HL-60/S4 (cell line): ENCODE measurements around the gene WDR4.
"Not testable (repeated sequence)": the region's sequence is repeated elsewhere in the genome, so short reads cannot be mapped to it uniquely, and the experiment has no call there.

Source experiments
- in situ Hi-C: fragments of 300-500 bp; cut with MboI; formaldehyde crosslinking; loops from 2 replicates; pipeline ENCODE4 v1.14.3; 2022; ENCODE audit warnings: low sequenced_read_pairs

WDR4 gene

DNA sequence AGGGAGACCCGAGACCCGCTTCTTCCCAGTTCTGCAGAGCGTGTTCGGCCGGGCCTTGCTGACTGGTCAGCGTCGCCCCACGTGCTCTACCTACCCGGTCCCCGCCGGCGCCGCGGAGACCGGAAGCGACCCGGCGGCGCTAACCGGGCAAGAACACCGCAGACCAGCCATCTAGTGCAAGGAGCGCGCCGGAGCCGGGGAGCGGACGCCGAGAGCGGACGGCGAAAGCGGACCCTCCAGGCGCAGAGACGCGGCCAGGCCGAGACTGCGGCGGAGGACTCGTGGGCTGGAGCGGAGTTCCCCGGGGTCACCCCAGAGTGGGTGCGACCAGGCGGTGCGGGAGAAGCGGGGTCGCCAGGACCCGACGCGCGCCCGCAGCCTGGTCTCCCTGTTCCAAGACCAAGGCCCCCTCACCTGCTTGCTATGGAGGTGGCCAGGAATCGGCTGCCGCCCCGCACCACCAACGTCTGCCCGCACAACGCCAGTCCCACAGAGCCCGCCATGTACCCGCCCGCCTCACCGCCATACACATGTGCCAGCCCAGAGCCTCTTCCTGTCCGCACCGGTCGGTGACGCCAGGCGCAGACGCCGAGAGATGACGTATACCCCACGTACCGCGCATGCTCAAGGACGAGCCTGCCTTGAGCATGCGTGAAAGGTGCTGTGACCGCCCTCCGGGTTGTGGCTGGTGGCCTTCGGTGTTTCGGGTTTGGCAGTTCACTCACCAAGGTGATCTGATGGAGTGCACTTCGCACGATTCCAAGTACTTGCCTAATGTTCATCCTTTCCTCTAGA lies at the start of gene WDR4:
WDR4 (minus strand) TSS at position 547 of the 795 bp plus-strand sequence; CDS start at position 503, 44 bp downstream.
- in situ Hi-C loops, result no loop called here

- in situ Hi-C loops, result not testable (repeated sequence)
Observed at GRCh38 chr21:42927474-42928200, 48.3 kb upstream of the WDR4 start.

DNA sequence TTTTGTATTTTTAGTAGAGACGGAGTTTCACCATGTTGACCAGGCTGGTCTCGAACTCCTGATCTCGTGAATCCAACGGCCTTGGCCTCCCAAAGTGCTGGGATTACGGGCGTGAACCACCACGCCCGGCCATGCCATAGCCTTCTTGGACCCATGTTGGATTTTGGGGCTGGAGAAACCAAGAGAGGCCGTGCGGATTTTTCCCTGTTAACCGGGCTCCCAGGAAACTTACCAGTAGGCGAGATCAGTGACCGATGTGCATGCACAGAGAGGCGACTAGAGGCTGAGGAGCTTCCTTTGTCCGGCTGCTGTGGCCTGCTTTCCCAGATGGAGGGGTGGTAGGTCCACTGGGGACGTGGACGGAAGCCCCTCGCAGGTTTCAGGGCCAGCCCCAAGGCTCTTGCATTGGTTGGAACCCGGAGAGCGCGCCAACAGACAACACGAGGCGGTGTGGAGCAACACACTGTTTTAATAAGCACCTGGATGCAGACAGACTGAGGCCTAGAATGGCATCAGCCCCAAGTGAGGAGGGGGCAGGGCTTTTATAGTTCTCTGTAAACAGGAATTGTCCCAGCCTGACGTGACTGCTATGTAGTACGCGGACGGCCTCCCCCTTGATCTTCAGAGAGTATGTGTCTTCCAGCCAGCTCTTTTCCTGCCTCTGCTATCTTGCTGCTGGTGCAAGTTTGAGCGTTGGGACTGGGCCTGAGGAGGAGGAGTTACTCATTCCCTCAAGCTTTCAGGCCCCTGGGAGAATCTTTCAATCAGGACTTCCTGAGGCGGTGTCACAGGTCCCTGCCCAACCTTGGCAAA lies 46.0 kb upstream of the WDR4 start, which contains the start of gene ERVH48-1:
ERVH48-1 (minus strand) TSS at position 517 of the 813 bp plus-strand sequence. CDS start 6,624 bp downstream, outside the sequence.
- in situ Hi-C loops, result no loop called here

DNA sequence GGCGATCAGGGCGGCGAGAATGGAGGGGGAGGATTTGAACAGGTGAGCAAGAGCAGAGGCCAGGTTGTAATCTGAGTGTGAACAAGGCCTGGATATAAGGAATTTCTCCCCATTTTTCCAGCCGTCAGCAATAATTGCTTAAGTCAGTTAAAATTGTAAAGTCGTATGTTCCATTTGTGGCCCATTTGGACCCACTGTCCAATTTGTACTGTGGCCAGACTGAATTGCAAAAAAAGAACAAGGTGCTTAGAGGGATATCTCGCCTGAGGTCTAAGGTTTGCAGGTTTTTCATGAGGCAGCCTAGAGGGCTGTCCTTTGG lies 45.1 kb upstream of the WDR4 start:
- in situ Hi-C loops, result no loop called here

- in situ Hi-C loops, result no loop called here
Observed at GRCh38 chr21:42923553-42924432, 44.5 kb upstream of the WDR4 start.

DNA sequence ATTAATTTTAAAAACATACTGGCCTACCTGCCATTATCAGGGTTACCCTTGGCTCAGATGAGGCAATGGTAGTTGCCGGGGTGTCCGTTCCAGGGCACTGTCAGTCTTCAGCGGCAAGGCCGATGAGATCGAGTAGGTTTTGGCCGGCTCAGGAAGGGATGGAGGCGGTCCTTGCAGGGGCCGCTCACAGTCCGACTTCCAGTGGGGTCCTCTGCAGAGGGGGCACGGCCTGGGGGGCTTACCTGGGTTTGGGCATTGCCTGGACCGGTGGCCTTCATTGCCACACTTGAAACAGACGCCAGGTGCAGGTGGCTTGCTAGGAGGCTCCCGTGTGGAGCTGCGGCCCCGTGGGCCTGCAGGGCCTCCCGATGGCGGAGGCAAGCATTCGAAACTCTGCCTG lies 43.6 kb upstream of the WDR4 start:
- in situ Hi-C loops, result no loop called here

- in situ Hi-C loops, result no loop called here
Observed at GRCh38 chr21:42921927-42922326, 42.6 kb upstream of the WDR4 start.

DNA sequence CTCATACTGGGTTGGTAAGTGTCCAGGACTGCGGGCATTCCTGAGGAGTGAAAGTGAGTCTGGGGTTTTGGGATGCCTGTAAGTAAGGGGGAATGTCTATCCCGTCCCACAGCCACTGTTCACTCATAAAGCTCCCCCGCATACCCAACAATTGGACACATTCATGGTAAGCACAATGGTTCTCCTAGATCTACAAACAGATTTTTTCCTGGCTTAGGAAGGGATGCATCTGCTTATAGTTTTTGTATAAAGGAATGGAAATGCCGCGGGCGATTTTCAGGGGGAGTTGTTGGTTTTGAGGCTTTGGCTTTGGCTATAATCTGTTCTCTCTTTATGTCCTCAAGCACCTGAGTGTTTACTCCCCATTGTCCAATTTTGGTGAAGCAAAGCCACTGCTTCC lies 39.0 kb upstream of the WDR4 start:
- in situ Hi-C loops, result no loop called here

DNA sequence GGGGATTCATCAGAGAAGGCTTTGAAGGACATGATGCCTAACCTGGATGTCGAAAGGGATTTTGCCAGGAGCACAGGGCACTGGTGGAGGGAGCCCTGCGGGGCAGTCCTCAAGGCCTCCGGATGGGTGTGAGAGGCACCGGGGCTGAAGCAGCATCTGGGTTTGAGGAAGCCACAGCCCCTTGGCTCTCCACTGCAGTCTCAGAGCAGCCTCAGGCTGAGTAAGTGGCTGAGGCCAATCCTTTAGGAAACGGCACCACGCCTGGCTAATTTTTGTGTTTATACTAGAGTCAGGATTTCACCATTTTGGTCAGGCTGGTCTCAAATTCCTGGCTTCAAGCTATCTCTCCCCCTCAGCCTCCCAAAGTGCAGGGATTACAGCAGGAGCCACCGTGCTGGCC lies 34.1 kb upstream of the WDR4 start:
- in situ Hi-C loops, result no loop called here

GRCh38 chr21:42911920-42912319 lies 32.6 kb upstream of the WDR4 start:
- in situ Hi-C loops, result not testable (repeated sequence)

DNA sequence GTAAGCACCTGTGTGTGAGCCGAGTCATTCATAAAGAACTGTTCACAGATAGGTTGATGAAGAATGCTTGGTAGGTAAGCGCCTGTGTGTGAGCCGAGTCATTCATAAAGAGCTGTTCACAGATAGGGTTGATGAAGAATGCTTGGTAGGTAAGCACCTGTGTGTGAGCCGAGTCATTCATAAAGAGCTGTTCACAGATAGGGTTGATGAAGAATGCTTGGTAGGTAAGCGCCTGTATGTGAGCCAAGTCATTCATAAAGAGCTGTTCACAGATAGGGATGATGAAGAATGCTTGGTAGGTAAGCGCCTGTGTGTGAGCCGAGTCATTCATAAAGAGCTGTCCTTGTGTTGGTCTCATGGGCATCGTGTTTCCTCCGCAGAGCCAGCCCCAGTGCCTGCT lies 29.1 kb upstream of the WDR4 start:
- in situ Hi-C loops, result not testable (repeated sequence)

DNA sequence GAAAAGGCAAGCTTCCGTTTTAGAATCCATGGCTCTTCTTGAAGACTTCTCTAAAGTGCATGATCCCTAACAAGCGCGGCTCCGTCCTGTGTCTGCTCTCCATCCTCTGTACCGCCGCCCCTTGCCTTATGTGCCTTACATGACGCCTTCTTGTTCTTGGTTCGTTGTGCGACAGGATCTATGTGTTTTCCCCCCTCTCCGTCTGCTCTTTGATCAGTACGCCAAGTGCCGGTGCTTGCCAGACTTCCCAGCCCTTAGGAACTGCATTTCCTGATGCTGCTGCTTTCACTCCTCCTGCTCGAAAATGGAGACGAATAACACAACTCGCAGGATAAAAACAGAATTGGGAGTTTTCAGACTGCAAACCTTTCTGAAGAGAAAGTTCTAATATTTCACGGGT lies 26.9 kb upstream of the WDR4 start:
- in situ Hi-C loops, result no loop called here

DNA sequence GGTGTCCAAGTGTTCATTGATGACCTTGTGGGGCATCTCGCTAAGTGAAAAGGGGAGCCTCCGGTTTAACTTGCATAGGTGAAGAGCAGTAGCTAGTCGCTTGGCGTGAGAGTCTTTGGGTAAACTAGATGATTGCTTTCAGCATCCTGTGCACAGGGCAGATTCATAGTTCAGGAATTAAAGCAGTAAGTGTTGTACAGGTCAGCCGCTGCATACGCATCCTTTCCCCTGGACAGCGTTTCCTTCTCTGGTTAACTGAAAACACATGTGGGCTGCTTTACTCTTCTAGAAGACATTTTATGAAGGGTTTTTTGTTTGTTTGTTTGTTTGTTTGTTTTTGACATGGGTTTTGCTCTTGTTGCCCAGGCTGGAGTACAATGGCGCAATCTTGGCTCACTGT lies 25.9 kb upstream of the WDR4 start:
- in situ Hi-C loops, result no loop called here

- in situ Hi-C loops, result no loop called here
Observed at GRCh38 chr21:42903817-42904216, 24.5 kb upstream of the WDR4 start.

GRCh38 chr21:42900446-42900845 lies 21.1 kb upstream of the WDR4 start:
- in situ Hi-C loops, result no loop called here

- in situ Hi-C loops, result no loop called here
Observed at GRCh38 chr21:42892931-42893755, 13.8 kb upstream of the WDR4 start, which contains the start of gene NDUFV3. TSS of gene NDUFV3 (plus strand) at chr21:42893309. CDS start at chr21:42893334, 25 bp downstream.

DNA sequence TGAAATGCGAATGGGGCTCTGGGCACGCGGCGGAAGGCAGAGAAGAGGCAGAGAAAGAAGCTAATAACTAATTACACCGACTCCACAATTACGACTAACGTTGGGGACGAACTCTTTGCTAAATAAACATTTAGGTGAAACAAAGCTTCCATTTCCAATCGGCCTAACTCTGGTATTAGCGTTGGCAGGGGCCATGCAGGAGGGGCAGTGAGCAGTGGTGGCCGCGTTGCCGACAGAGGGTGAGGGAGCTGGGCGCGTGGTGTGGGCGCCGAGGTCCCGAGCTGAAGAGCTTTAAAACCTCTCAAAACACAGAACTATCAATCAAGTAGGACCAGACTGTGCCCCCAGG lies 13.2 kb upstream of the WDR4 start:
- in situ Hi-C loops, result no loop called here

GRCh38 chr21:42887326-42887725 lies 8.0 kb upstream of the WDR4 start:
- in situ Hi-C loops, result no loop called here

- in situ Hi-C loops, result no loop called here
Observed at GRCh38 chr21:42883921-42884320, 4.6 kb upstream of the WDR4 start.

DNA sequence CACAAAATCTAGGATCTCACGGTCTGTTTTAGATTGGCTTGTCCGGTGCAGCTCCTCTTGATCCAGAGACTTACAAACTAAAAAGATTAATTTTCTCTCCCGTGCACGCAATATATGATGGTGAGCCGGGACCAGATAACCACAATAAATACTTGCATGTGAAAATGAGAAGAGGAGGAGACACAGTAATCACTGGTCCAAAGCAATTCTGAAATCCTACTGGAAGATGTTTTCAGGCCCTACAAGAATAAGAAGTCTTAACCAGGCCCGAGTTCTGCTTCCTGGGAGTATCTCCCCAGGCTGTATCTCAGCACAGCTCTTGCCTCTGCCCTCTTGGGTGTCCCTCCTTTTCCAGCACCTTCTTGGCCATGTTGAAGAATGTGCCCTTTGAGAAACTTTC lies 1.0 kb upstream of the WDR4 start:
- in situ Hi-C loops, result no loop called here
